ENCODE data around the gene ALOX5.
"Not testable (repeated sequence)": the region's sequence is repeated elsewhere in the genome, so short reads cannot be mapped to it uniquely, and the experiment has no call there.

The ALOX5 gene

DNA sequence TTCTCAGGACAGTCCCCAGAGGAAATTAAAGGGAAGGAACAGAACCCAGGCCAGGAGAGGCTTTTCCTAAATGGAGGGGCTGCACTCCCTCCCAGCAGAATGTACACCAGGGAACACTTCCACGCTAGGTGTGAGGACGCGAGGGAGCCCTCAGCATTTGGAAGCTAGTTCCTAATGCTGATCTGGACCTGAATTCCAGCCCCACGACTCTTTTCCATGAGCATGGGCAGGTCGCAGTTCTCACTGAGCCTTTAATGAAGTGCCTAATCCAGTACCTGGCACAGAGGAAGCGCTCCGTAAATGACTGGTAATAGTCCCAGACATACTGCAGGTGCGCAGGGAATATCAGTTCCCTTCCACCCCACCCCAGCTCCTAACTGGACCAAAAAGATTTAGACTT lies 1.1 kb downstream of the ALOX5 start:
- no peak for DNase-seq

DNA sequence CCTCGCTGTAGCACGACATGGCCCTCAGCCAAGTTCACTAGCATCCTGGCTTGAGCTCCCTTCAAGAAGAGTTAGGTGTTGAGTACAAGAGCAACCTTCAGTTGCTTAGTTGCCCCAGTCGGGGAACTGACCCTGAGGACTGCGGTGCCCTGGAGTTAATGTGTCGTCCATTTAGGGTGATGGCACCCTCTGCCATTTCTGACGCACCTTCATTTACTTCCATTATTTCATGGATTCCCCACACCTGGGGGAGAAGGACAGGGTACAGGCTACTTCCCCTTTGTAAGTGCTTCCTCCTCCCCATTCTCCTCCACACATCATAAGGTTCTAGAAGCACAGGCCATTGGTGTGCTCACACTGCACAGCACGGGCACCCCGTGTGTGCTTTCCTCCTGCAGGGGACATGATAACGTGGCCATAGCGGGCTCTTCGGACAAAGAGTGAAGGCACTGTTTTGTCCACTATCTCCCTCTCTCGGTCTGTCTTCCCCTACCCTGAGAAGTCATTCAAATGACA lies 1.8 kb downstream of the ALOX5 start:
- DNase-seq: no peak

DNA sequence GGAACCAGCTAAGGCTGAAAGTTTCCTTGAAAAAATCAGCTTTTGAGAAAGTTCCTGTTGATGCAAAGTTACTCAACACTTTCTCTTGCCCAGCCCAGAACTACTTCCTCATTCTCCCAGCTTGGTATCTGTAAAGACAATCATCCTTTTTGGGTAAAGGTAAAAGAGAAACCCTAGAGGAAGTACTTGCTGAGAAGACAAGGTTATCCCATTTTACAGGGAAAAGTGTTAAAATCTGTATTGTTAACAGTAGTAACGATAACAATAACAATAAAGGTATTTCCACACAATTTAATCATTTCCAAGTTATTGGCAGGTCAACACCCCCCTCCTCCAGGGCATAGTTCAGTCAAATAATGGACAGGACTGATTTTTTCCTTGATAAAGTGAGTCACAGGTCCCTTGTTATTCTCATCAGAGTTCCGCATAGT lies 2.4 kb downstream of the ALOX5 start:
- peak; percentile 80 to 86 for DNase-seq

DNA sequence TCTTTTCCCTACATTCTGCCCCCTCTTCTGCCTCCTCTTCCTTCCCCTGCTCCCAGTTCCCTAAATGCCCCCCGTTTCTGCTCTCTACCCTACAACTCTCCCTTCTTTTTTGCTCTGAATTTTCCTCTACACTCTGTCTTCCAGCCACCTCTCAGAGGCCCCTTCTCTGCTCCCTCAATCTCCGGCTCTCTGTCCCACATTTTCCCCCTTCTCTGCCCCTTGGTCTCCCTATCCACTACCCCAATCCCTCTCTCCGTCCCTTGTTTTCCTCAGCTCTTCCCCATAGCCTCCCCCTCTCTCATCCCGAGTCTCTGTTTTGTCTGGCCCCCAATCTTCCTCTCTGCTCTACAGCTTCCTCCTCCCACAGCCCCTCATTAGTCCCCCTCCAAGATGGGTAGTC lies 3.3 kb downstream of the ALOX5 start:
- no peak for DNase-seq

DNA sequence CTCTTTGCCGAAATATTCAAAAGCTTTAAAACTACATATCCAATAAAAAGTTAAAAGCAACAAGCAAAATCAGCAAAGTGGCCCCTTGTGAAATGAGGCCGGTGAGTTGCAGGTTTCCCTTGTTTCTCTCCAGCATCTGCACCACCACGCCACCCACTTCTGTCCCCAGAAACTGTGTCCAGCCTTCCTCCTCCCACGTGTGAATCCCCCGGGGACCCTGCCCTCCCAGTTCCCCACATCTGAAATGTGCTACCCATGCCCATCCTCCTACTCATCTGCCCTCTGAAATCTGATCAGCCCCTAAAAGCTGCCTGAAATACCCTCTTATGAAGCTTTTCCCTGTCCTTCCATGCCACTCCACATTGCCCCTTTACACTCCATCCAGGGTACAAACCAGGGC lies 3.8 kb downstream of the ALOX5 start:
- DNase-seq: no peak

DNA sequence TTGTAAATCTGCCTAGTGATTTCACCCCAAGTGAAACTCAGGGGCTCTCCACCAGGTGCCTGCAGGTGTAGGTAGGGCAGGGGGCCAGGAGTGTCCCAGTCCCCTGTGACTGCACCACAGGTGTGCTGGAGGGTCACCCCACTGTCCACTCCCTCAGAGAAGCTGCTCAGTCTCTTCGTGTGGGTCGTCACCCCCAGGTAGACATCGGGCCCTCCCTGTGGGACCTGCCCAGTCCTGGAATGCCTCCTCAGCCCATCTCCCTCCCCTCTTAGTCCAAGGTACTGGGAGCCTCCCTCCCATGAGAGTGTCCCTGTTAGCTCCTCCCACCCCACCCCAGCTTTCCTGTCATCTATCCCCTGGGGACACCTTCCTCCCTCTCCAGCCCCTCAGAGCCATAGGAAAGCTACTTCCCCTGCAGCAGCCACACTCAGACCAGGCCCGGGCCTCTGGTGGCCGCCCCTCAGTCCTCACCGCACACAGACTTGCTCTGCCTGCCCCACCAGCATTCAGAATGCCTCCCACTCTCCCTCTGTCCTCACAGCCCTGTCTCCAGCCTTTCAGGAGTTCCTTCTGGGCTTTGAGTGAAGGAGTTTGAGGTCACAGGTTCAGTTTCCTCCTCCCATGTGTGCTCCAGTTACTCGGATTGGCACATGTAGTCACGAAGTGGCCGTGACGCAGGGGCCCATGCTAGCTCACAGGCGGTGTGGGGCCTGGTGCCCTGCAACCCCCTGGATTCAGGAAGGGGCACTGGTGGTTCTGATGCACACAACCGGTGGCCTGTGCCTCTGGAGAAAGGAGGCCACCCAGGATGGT lies 5.1 kb downstream of the ALOX5 start:
- DNase-seq: peak; percentile 74 to 87

DNA sequence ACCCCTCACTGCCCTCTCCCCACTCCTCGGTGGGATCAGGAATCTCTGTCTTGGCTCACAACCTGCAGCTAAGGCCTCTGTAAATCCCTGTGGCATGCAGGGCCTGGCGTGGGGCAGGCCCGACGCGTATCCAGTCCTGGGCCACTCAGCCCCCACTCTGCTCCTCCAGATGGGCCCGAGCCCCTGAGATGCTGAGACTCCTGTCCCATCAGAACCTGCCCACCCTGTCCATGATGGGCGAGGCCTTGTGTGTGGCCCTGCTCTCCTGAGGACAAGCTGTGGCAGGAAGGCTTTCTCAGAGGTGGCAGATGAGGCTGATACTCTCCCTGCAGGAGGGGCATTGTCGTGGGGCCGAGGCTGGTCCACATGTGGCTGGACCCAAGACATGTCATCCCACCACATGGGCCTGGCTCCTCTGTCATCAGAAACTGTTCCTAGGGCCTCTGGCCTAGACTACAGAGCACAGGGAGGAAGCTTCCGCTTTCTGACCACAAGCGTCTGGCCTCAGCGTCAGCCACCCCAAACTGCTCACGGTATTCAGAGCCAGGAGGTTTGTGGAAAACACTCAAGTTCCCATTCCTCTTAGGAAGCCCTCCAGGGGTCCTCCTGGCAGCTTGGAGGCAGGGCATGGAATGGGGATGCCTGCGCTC lies 6.0 kb downstream of the ALOX5 start:
- peak; percentile 88 to 92 for DNase-seq

DNA sequence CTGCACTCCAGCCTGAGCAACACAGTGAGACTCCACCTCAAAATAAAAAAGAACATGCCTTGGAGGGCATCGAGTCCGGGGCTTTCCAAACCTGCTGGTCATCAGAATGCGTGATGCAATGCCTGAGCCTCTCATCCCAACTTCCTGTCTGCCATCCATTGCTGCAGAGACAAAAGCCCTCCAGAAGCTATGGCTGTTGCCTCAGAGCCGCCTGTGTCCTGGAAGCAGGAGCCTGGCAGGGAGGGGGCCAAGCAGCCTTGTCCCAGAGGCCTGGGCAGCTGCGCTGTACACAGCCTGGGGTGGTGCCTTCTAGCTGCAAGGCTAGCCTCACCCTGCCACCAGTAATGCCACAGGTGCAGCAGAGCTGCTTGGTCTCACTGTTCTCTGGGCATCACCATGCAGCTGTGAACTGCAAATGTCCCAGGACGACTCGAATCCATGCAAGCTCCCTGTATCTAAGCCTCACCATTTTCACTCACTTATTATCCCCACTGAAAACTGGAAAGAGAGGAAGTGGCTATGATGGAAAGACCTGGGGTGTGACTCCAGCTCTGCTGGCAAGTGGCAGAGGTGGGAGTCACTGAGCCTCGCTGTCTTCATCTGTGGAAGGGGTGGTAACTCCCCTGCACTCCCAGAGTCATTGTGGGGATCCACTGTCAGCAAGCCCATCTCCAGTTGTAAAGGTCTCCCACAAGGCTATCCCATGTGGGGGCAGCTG lies 7.0 kb downstream of the ALOX5 start:
- peak; percentile 88 to 92 for DNase-seq

DNA sequence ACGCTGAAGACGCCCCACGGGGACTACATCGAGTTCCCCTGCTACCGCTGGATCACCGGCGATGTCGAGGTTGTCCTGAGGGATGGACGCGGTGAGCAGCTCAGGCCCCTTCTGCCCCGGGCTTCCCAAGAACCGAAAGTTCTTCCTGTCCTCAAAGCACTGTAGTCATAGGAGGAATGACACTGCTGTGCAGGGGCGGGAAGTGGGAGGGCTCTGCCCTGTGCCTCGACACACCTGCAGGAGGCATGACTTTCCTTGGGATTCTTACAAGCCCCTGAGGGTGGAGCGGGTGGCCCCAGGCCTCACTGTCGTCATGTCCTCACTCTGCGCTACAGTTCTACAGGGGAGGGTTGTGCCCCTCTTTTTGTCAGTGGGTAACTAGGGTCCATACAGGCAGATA lies 8.6 kb downstream of the ALOX5 start:
- no peak for DNase-seq

DNA sequence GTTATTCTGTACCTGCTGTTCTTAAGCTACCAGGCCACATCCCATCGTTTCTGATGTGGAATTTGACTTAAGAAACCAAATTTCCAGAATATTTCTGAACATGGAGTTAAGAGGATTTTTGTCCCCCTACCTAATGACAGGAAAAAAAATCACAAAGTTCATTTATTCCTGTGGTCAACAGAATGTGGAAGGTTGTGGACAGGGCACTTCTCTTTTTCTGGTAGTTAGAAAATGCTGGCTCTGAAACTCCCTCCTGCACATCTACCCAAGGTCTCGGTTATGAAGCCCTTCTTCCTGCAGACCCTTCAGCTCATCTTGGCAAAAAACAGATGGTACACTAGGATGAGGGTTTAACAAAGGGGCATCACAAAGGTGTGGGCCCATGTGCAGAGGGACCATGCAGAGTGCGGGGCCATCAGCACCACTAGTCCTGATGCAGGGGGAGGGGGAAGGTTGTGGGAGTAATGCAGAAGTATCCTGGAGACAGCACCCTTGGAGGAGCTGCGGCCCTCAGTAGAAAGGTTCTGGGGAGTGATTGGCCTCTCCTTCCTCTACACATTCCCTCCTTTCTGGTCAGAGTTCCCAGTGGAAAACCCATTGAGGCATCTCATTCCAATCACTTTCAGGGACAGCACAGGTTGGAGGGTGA lies 9.8 kb downstream of the ALOX5 start:
- peak in 1 of 2 donors; percentile 22 for DNase-seq

DNA sequence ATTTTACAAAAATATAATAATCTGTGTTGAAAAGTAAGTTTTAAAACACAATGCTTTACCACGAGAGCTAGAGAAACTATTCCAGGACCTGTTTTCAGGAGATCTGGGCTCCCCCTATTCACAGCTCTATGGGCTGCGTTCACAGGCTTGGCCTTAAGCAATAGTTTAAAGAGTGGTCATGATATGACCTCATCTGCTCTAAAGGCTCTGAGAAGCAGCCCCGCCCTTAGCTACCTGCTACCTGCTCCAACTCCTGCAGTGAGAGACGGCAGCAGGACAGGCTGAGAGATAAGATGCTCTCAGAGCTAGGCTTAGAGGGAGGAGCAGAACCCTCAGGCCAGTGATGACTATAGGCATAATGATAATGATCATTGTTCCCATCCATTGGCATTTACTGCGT lies 12.6 kb downstream of the ALOX5 start:
- no peak for DNase-seq

DNA sequence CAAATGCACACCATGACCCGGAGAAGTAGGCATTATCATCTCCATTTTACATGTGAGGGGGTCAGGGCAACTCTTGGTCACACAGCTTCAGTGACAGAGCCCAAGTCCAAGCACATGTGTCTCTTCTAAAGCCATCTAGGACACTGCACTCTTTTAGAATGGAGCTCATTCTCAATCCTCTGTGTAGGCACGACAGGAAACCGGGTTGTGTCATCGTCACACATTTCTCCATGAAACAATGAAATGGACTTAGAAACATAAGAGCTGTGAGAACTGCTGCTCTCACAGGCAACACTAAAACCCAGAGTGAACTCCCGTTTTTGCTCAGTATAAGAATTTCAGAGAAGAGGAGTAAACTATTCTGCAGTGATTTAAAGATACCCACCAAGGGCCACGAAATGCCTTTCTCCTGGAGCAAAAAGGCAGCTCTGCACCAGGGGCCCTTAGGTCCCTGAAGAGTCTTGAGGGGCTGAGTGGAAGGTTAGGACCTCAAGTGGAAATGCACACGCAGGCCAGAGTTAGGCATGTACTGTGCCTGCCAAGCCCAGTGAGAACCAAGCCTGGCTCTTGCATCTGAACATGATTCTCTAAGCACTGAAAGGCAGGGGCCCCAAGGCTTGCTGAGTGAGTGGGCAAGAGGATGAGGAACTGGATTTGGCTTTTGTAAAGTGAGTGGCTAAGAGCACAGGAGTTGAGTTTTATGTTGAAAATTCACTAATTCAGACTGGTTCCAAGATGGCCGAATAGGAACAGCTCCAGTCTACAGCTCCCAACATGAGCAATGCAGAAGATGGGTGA lies 13.3 kb downstream of the ALOX5 start:
- DNase-seq: peak in 1 of 2 donors; percentile 59

DNA sequence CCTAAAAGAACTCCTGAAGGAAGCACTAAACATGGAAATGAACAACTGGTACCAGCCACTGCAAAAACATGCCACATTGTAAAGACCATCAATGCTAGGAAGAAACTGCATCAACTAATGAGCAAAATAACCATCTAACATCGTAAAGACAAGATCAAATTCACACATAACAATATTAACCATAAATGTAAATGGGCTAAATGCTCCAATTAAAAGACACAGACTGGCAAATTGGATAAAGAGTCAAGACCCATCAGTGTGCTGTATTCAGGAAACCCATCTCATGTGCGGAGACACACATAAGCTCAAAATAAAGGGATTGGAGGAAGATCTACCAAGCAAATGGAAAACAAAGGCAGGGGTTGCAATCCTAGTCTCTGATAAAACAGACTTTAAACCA lies 15.7 kb downstream of the ALOX5 start:
- DNase-seq: not testable (repeated sequence)

DNA sequence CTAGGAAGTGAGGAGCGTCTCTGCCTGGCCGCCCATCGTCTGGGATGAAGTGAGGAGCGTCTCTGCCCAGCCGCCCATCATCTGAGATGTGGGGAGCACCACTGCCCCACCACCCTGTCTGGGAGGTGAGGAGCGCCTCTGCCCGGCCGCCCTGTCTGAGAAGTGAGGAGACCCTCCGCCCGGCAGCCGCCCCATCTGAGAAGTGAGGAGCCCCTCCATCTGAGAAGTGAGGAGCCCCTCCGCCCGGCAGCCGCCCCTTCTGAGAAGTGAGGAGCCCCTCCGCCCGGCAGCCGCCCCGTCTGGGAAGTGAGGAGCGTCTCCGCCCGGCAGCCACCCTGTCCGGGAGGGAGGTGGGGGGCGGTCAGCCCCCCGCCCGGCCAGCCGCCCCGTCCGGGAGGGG lies 17.6 kb downstream of the ALOX5 start:
- not testable (repeated sequence) for DNase-seq

DNA sequence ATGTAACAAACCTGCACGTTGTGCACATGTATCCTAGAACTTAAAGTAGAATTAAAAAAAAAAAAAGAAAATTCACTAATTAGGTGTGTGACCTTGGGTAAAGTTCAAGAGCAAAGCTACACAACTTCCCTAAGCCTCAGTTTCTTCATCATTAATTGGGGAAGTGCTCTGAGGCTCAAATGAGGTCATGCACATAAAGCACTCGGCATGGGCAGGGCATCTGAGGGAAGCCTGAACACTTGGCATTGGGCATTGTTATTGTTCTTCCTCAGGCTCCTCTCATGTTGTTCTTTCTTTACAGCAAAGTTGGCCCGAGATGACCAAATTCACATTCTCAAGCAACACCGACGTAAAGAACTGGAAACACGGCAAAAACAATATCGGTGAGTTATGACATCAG lies 21.5 kb downstream of the ALOX5 start:
- peak in 1 of 2 donors; percentile 56 for DNase-seq

DNA sequence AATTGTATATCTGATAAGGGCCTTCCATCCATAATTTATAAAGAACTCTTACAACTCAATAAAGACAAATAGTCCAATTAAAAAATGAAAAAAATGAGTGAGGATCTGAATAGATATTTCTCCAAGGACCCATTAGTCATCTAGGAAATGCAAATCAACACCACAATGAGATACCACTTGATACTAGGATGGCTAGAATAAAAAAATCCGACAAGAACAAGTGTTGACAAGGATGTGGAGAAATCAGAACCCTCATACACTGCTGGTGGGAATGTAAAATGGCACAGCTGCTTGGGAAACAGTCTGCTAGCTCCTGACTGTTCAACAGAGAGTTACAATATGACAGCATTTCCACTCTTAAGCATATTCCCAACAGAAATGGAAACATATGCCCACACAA lies 24.6 kb downstream of the ALOX5 start:
- DNase-seq: no peak

DNA sequence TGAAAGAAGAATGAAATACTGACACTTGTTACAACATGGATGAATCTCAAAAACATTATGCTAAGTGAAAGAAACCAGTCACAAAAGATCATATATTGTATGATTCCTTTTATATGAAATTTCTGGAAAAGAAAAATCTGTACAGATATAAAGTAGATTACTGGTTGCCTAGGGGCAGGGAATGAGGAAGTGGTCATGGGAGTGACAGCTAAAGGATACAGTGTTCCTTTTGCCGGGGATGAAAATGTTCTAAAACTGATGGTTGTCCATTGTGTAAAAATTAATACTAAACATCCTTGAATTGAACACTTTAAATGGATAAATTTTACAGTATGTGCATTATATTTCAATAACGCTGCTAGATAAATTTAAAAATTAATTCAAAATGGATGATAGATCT lies 25.1 kb downstream of the ALOX5 start:
- no peak for DNase-seq

DNA sequence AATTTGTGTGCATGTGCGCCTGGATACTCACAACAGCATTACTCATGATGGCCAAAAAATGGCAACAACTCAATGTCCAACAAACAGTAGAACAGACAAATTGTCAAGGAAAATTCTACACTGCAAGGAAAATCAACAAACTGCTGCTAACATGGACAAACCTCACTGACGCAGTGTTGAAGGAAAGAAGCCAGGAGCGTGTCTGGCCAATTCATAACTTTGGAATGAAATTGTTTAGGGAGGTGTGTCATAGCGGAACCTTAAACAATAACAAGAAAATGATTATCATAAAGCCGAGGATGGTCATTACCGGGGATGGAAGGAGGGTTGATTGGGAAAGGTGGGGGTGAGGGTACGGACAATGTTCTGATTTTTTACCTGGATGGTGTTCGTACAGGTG lies 29.1 kb downstream of the ALOX5 start:
- DNase-seq: no peak

DNA sequence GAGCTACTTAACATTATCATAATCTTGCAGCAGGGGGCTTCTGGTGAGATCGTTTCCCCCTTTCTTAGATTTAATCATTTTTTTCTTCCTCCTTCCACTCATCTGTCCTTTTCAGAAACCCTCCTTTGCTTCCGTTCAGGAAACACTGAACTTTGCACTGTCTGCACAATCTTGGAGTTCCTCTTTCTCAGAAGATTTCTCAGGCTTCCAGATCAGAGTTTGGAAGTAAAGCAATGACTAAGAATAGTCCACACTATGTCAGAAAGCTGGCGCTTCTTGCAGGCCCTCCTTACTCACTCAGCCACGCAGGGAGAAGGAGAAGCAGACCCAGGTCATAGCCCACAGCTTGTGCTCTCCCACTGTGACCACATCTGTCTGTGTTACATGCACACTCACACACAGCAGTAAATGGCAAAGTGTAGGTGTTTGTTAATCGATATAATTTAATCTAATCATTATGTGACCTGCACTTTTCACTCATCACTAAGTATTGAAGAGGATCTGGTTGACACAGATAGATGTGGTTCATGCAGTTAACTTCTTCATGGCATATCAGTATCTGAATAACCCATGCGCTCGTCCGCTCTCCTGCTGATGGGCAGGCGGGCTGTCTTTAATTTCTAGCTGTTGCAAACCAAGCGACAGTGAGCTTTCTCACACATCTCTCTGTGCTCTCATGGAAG lies 30.2 kb downstream of the ALOX5 start:
- peak; percentile 84 to 93 for DNase-seq

DNA sequence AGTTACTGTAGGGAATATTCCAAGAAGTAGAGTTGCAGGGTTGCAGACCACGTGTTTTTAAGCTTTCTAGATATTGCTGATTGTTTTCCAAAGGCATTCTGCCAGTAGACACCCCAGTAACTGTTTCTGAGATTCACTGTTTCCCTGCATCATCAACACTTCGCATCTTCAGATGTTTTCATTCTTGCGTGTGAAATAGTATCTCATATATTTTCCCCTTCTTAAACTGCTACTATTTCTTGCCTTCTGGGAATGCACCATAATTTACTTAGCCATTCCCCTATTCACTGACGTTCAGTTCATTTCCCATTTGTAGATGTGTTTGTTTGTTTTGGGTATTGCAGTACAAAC lies 30.7 kb downstream of the ALOX5 start:
- DNase-seq: no peak

DNA sequence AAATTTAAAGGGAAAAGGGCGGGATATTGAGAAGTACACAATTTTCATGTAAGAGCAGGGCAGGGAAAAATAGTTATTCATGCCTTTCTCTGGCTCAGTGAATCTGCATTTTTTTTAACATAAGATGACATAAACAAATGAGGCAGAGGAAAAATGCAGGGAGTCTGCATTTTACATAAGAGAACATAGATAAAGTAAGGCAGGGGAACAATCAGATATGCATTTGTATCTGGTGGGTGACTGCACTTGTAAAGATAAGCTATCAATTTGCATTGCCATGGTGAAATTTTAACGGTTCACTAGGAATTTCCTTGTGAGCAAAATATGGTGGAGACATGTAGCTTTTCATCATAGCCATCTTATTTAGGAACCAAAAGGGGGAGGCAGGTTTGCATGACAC lies 33.5 kb downstream of the ALOX5 start:
- no peak for DNase-seq
